NCI-H187 treated with DMSO at 0.1 percent for 48 hours (cell line): ENCODE measurements around the gene DPF3.

ENCODE experiments used
- DNase-seq: peaks from one replicate; lab custom pipeline; 2025; lab: John Stamatoyannopoulos, UW

DPF3 gene

GRCh38 chr14:72644038-72644437, 249.9 kb downstream of the DPF3 start:
- DNase-seq = no peak

DNA sequence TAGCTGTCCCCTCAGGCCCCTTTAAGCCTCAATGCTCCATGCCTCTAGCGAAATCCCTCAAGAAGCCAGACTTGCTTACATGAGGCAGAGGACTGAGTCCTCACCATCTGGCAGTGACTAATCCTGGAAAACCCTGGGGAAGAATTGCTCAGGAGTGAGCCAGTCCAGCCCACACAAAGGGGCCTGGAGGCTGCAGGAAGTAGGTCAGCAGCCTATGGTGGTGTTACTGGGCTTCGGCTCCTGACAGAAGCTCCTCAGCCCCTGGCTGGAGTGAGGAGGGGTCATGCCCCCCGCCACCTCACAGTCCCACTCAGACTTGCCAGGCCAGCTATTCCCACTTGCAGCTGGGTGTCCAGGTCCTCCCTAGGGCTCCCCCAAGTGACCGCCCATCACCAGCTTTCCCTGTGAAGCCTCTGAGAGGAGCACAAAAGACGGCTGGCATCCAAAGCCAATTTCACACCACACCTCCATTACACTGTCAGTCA, 250.5 kb downstream of the DPF3 start:
- DNase-seq = no peak

DNA sequence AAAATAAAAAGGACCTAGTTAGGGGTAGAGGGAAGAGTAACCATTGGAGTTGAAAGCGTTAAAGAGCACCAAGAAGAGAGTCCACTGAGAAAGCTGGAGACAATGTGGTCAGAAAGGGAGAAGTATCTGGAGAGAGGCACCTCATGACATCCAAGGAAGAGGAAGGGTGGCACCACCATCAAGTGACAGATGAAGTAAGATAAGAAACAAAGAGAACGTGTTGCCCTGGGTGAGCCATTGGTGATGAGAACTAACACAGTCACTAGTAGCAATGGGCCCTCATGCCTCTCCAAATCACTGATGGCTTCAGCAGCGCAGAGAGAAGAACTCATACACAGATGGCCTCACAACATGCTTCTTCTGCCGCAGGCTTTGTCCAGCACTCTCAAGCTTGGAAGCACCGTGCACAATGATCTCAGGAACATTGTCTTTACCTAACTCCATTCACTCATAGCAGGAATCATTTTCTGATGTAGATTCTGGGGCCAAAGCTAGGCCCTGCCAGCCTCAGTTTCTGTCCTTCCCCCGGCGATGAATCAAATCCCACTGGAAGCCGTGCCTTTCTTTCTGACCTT, 252.9 kb downstream of the DPF3 start:
- DNase-seq = no peak

GRCh38 chr14:72638021-72638420, 255.9 kb downstream of the DPF3 start:
- DNase-seq = no peak

DNA sequence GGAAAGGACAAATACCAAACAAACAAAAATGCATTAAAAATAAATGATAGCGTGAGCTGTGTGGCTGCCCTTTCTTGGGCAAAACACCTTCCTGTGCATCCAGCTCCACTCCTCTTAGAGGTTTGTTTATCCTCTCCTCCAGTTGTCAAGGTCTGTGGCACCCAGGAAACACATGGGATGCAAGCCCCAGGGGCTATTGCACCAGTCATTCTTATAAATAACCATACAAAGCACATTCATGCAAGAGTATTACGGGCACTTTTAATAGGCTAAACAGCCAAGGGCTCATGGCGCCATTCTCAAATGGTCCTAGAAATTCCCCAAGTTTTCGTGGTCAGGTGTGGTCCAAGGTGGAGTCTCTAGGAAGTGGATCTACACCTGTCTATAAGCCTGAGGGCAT, 257.0 kb downstream of the DPF3 start:
- no peak for DNase-seq

- DNase-seq = no peak
These were observed 257.8 kb downstream of the DPF3 start for GRCh38 chr14:72636094-72636493.

- no peak for DNase-seq
These were observed 258.9 kb downstream of the DPF3 start for GRCh38 chr14:72634691-72635616.

- no peak for DNase-seq
These were observed 260.4 kb downstream of the DPF3 start for GRCh38 chr14:72633551-72633950.

- no peak for DNase-seq
These were observed 261.2 kb downstream of the DPF3 start for GRCh38 chr14:72632727-72633126.

DNA sequence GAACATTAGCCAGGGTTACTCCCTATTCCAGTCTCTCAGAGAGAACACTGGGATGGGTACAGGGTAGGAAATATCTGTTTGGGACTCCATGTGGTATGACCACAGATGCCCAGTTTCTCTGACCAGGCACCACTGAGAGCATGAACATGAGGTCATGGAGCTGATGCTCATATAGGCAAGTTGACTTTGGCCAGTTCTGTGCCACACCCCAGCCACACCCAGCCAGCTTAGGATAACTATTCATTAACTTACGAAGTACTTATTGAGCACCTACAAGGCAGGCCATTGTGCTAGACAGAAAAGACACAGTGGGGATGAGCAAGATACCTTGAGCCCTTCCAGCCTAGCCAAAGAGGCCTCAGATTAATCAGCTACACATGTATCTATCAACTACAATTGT, 262.5 kb downstream of the DPF3 start:
- no peak for DNase-seq

DNA sequence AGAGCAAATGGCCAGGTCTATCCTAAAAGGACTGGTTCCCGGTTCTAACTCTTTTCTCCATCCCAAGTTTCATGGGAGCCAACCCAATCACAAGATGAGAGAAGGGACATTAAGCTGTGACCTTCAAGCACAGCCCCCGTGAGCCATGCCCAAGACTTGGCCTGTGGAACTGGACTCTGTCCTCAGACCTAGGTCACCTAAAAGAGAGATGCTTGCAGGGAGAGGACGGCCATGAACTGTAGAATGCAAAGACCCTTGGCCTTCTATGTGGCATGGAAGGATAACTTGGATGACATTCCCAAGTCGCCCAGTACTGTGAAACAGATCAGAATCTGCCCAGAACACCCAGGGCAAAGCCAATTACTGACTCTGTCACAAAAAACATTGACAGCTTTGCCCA, 263.5 kb downstream of the DPF3 start:
- DNase-seq = no peak

DNA sequence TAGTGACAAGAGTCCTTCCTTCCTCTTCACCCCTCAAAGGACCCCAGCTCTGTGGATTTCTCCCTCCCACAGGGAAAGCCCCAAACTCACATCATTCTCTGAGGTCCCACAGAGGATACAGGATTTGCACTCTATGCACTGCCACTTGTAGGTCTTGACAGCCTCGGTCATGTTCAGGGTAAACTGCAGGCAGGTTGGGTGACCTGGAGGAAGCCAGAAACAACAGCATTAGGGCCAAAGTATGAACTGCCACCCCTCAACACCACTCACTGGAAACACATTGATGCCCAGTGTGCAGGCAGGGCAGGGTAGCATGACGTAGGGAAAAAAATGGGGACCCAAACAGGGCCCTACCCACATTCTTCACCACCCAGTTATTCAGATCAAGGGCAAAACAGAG, 264.4 kb downstream of the DPF3 start:
- no peak for DNase-seq

GRCh38 chr14:72625689-72626088, 268.2 kb downstream of the DPF3 start:
- DNase-seq = no peak

- no peak for DNase-seq
These were observed 272.4 kb downstream of the DPF3 start for GRCh38 chr14:72621387-72622065.

- DNase-seq = no peak
These were observed 274.0 kb downstream of the DPF3 start for GRCh38 chr14:72619881-72620280.

DNA sequence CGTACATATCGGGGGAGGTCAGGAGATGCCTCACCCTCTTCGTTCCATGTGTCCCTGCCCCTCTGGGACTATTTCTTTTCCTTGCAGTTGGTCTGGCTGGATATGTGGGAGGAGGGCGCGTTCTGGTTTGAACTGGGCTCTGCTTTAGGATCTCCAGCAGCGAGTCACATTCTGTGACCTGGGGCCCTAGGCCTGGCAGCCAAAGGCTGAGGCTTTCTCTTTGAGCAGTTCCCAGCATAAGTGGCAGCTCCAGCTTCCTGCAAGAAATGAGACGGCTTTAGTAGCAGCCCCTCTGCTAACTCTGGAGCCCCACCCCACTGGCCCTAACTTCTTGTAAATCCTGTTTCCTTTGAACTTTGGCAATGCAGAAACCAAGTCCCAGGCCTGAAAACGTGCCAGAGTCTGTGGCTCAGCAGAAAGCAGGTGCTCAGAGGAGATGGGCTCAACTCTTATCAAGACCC, 274.8 kb downstream of the DPF3 start:
- no peak for DNase-seq

DNA sequence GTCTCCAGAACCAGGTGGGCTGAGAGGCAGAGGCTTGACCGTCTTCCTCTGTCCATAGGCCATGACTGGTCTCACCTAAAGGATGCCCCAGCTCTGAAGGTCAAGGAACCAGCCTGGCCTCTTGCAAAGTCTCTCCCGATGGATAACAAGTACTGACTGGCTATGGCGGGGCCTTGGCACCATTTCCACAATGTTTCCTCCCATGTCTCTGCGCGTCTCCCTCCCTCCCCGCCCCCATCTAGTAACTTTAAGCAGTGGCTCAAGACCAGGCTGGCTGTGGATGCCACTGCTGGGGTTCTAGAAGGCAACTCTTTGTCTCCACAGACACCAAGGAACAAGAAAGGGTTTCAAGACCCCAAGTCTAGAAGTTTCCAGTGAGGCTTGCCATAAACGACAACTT, 275.5 kb downstream of the DPF3 start:
- DNase-seq = no peak

GRCh38 chr14:72617391-72618031, 276.4 kb downstream of the DPF3 start:
- DNase-seq = no peak

DNA sequence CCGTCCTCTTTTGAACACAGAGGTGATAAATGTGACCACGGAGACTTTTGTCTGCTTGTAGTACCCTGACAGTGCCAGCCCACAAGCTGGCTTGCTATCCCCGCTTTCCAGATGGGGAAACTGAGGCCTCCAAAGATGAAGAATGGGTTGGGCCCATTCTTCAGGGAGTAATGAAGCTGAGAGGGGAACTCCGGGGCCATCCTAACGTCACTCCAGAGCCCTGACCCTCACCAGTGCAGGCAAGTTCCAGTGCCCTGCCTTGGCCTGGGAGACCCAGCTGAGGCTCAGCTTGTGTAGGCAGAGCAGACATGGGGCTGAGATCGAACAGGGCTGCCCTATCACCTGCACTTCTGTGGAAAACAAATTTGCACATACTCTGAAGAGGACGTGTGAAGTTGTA, 277.1 kb downstream of the DPF3 start:
- DNase-seq = no peak

DNA sequence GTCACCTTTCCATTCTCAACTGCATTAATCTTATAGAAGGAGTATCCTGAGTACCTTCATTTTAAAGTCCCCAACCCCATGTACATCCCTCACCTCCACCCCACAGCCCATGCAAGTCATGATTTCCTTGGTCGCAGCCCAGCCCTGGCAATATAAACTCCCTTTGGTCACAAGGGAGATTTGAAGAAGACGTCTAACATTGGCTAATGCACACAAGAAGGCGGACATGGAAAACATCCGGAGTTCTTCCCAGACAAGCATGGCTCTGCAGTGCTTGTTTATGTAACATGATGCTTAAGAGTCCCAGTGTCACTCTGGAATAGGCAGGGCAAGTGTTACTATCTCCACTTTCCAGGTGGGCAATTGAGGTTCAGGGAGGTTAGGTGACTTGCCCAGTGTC, 277.6 kb downstream of the DPF3 start:
- DNase-seq = no peak

DNA sequence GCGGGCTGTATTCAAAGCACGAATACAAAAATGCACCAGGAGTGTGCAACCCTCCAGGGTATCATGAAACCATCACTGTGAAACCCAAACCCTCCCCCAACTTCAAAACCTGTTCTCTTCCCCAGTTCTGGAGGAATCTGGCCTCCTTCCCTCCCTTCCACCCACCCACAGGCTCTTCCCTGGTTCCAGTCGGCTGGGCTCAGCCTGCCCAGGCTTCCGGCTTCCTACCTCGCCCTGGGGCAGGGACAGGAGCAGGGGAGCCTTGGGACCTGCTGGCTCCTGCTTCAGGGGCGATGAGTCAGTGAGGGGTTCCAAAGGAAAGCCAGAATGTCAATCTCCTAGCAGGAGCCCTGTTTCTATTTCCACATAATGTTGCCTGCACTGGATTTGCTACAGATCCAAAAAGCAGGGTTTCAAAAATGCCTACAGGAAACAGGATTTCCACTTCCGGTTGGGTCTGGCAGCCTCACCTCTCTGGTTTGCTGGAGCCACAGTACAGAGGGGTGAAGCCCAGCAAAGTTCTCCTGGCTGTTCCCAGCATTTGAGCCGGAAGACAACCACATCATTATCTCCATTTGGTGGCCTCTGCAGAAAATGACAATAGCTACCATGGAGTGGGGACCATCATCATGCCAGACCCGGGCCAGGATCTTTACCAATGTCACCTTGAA, 278.3 kb downstream of the DPF3 start:
- DNase-seq = no peak
